ENCODE data around the gene TP53INP2. TPM values are rescaled to one million over a fixed set of nuclear protein-coding genes. Genes with fewer than 3 reads are reported as not detected.

The TP53INP2 gene
- total and polyA plus RNA-seq, 2 of the 8 experiments (the other 6 are each of a cell fraction or from before 2014, with no cell fraction given) = 2.4 to 4.8 TPM

DNA sequence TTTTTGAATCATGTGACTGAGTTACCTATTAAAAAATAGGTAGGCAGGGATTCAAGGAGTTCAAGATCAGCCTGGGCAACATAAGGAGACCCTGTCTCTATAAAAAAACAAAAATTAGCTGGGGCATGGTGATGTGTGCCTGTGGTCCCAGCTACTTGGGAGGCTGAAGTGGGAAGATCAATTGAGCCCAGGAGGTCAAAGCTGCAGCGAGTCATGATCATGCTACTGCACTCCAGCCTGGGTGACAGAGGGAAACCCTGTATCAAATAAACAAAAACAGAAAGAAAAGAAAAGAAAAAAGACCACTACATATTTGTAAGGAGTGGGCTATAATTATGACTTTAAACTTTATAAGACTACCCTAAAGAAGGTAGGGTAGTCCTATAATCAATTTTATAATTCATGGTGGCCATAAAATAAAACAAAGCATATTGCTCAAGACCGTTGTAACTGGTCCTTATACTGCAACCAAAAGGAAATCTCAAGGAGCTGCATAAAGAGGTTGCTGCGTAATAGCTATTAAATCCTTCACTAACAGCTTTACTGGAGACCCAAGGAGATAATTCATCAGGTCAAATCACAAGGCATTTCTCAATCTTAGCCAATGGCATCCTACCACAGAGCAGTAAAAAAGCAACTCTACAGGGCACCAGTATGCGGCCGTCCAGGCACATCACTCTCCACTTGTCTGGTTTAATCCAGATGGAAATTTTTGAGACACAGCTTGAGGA lies 40.8 kb upstream of the TP53INP2 start:
- Histone ChIP-seq H4K91ac (replicated peaks; ENCODE audit: insufficient read length, low read length) (no peak overlapping the region), H2BK5ac (ENCODE audit: low read depth, low read length) (no peak overlapping the region), H3K79me1 (ENCODE audit: low read depth, low read length) (no peaks in the 10 kb centered on the region; the same call in 1 of the 2 replicates), H3K27me3 (replicated peaks in 1 of 4; ENCODE audit: control insufficient read depth in 3 of 4, extremely low read depth in 1 of 4, insufficient read depth in 3 of 4, low read length in 3 of 4) (no peaks in the 10 kb centered on the region), H2AK5ac (ENCODE audit: low read depth, low read length) (no peak overlapping the region), H3K18ac (ENCODE audit: extremely low read depth, low read length) (no peak overlapping the region), H3K9ac (replicated peaks in 1 of 4; ENCODE audit: extremely low read depth in 1 of 4, low read depth in 3 of 4, low read length in 3 of 4) (no peak overlapping the region), H3K9me3 (ENCODE audit: insufficient read depth in 2 of 2, low read depth in 1 of 2, low read length in 1 of 2) (no peaks in the 10 kb centered on the region; a peak in 1 of 4 replicates), H3K27ac (ENCODE audit: low read depth, low read length) (no peak overlapping the region), H3K4ac (replicated peaks; ENCODE audit: insufficient read length, low read depth, low read length) (no peak overlapping the region), H2BK120ac (replicated peaks; ENCODE audit: low read depth, low read length) (no peak overlapping the region), H2BK20ac (ENCODE audit: low read length) (no peak overlapping the region), H3K4me1 (replicated peaks in 1 of 4; ENCODE audit: control insufficient read depth in 3 of 4, insufficient read depth in 4 of 4, low read length in 3 of 4) (no peaks in the 10 kb centered on the region), H2AFZ (ENCODE audit: low read length) (no peak overlapping the region), H3K79me2 (ENCODE audit: control insufficient read depth in 1 of 2, insufficient read depth in 2 of 2, low read length in 2 of 2) (no peaks in the 10 kb centered on the region; a peak in 1 of 4 replicates), H4K8ac (ENCODE audit: extremely low read depth, insufficient read depth, low read length) (no peak overlapping the region), H2BK15ac (ENCODE audit: low read length) (no peak overlapping the region), H2BK12ac (ENCODE audit: low read depth, low read length) (no peak overlapping the region), H3K14ac (ENCODE audit: insufficient read length) (no peak overlapping the region), H3K36me3 (ENCODE audit: control insufficient read depth in 2 of 4, insufficient read depth in 4 of 4, low read length in 3 of 4) (no peaks in the 10 kb centered on the region; a peak in 1 of 8 replicates), H3K4me3 (ENCODE audit: extremely low read depth in 1 of 4, insufficient read depth in 2 of 4, low read depth in 3 of 4, low read length in 4 of 4) (no peak overlapping the region), H3K56ac (replicated peaks; ENCODE audit: insufficient read length, low read depth, low read length) (no peak overlapping the region), H4K5ac (ENCODE audit: insufficient read length, low read depth, low read length) (no peak overlapping the region), H3K23me2 (ENCODE audit: low read depth, low read length) (no peaks in the 10 kb centered on the region), H3K4me2 (ENCODE audit: insufficient read depth in 1 of 2, low read depth in 2 of 2, low read length in 2 of 2) (no peak overlapping the region), H3K23ac (ENCODE audit: insufficient read length) (no peak overlapping the region), H4K20me1 (replicated peaks in 1 of 2; ENCODE audit: control insufficient read depth in 1 of 2, insufficient read depth in 2 of 2, low read length in 2 of 2) (peaks cover 0 to 2% of the 10 kb centered on the region in 2 experiments)
- POLR2A ChIA-PET (ENCODE audit: partially characterized antibody) = interaction anchor here (0.8 kb wide), 1 partner anchor 43 kb away, joined by 3 read pairs; no protein-coding TSS in a partner anchor
- no peak for DNase-seq (ENCODE audit: low read depth in 1 of 2, low spot score in 2 of 2)
- no peak for FAIRE-seq
- WGBS, 2 experiments (ENCODE audit: extremely low coverage in 1 of 2, insufficient coverage in 1 of 2, insufficient read length in 1 of 2, insufficient replicate concordance in 2 of 2, low coverage in 1 of 2, low lambda C conversion rate in 2 of 2, missing lambda C conversion rate in 1 of 2) = 91% methylated on average over 5 of the region's 5 CpGs; no CpG with 5 or more reads in 1 of the 2 experiments
- CTCF ChIA-PET (ENCODE audit: partially characterized antibody) = interaction anchor here (0.6 to 1.8 kb wide), 4 partner anchors 34 to 107 kb away, joined by 3 to 5 read pairs (median 4); no protein-coding TSS in a partner anchor
- TF ChIP-seq POLR2AphosphoS5 (IDR thresholded peaks at IDR 0.05; ENCODE audit: low read depth, low read length) = no peak
- TF ChIP-seq CHD2 (IDR thresholded peaks at IDR 0.05; ENCODE audit: low read length) = no peak
- no peak for TF ChIP-seq POLR2A (IDR thresholded peaks at IDR 0.05; ENCODE audit: control extremely low read depth in 1 of 2, low read depth in 2 of 2, low read length in 2 of 2)
- no peak for TF ChIP-seq FOSL1 (IDR thresholded peaks at IDR 0.05; ENCODE audit: insufficient read depth, low read depth, low read length)
- TF ChIP-seq CTBP2 (IDR thresholded peaks at IDR 0.05; ENCODE audit: borderline replicate concordance, insufficient read depth, insufficient read length, low read length) = no peak
- no peak for TF ChIP-seq CREB1 (IDR thresholded peaks at IDR 0.05)
- no peak for TF ChIP-seq CHD1 (IDR thresholded peaks at IDR 0.05; ENCODE audit: low read depth, low read length)
- TF ChIP-seq KDM1A (IDR thresholded peaks at IDR 0.05; ENCODE audit: borderline replicate concordance, low read length) = no peak
- no peak for TF ChIP-seq GABPA (IDR thresholded peaks at IDR 0.05; ENCODE audit: borderline replicate concordance, insufficient read depth, low read length)
- TF ChIP-seq CBX5 (IDR thresholded peaks at IDR 0.05; ENCODE audit: low read depth, low read length) = no peak
- TF ChIP-seq ASH2L (IDR thresholded peaks at IDR 0.05; ENCODE audit: low read length) = no peak
- no peak for TF ChIP-seq KDM4A (IDR thresholded peaks at IDR 0.05; ENCODE audit: low read depth, low read length, severe bottlenecking)
- TF ChIP-seq BCL11A (IDR thresholded peaks at IDR 0.05; ENCODE audit: low read depth in 2 of 2, low read length in 2 of 2) = no peak
- no peak for TF ChIP-seq NRF1 (IDR thresholded peaks at IDR 0.05; ENCODE audit: low read depth, low read length)
